NB4 (cell line): Measurements from ENCODE around the gene CYP4A11.

ENCODE experiments used
- CTCF ChIP-seq: IDR thresholded peaks from one replicate; pipeline ENCODE4 v1.5.1; 2012; ENCODE audit warnings: low read depth, low read length
- MYC ChIP-seq: IDR thresholded peaks from 2 replicates; pipeline ENCODE4 v1.6.1; 2011; ENCODE audit warnings: low read depth, low read length
- POLR2A ChIP-seq: IDR thresholded peaks from 2 replicates; pipeline ENCODE4 v1.6.1; 2011; ENCODE audit warnings: mild to moderate bottlenecking; ENCODE audit not compliant: insufficient read length; ENCODE audit errors: extremely low read depth
- TF ChIP-seq, protein P1 (sequence below): IDR thresholded peaks from 2 replicates; pipeline ENCODE4 v1.6.1; 2011; ENCODE audit warnings: low read depth, low read length

DNA sequence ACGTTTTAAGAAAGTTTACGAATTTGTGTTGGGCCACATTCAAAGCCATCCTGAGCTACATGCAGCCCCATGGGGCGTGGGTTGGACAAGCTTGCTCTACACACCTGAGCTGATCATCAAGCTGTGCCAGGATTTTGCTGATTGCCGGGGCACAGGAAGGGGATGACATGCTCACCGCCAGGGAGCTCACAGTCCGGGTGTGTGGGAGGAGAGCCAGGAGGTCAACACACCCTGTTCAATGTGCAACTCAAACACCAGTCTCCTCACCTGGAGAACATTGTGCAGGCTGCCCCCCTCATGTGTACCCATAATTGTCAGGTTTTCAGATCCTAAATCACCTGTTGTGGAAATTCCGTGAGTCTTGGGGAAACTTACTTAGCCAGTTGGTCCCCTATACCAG lies 969 bp downstream of the CYP4A11 start:
- TF ChIP-seq, protein P1, sequence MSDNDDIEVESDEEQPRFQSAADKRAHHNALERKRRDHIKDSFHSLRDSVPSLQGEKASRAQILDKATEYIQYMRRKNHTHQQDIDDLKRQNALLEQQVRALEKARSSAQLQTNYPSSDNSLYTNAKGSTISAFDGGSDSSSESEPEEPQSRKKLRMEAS, result no peak
- TF ChIP-seq CTCF (no peak), POLR2A (no peak), MYC (no peak)
